ENCODE measurements around the gene HAUS6.

DNA sequence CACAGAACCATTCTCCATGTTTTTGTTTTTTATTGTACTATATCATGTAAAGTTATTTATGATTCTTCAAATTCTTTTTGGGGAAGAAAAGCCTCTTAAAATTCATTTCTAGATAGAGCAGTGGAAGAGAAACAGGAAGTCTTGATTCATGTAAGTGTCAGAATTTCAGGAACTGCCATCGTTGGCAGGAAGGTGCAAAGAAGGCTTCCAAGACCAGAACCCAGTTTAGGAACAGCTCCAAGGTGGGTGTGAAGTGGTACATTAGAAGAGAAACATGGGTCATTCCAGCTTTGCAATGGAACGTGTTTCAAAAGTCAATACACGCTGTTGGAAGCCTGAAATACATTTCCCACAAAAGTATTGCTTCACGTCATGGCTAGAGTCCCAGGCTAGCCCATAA is 84.5 kb downstream of the HAUS6 start:
- TF ChIP-seq, protein P1, sequence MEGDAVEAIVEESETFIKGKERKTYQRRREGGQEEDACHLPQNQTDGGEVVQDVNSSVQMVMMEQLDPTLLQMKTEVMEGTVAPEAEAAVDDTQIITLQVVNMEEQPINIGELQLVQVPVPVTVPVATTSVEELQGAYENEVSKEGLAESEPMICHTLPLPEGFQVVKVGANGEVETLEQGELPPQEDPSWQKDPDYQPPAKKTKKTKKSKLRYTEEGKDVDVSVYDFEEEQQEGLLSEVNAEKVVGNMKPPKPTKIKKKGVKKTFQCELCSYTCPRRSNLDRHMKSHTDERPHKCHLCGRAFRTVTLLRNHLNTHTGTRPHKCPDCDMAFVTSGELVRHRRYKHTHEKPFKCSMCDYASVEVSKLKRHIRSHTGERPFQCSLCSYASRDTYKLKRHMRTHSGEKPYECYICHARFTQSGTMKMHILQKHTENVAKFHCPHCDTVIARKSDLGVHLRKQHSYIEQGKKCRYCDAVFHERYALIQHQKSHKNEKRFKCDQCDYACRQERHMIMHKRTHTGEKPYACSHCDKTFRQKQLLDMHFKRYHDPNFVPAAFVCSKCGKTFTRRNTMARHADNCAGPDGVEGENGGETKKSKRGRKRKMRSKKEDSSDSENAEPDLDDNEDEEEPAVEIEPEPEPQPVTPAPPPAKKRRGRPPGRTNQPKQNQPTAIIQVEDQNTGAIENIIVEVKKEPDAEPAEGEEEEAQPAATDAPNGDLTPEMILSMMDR (IDR thresholded peaks at IDR 0.05): no peak
- TF ChIP-seq EZH2 (IDR thresholded peaks at IDR 0.05; ENCODE audit: borderline replicate concordance, insufficient read depth, low read depth, low read length, poor library complexity, severe bottlenecking): no peak

Measured in B cell (primary cell).